Measurements from ENCODE around the gene SRRM1.
"Not testable (repeated sequence)": the region's sequence is repeated elsewhere in the genome, so short reads cannot be mapped to it uniquely, and the experiment has no call there.

The SRRM1 gene

GRCh38 chr1:24722073-24723035, 79.3 kb downstream of the SRRM1 start:
- not testable (repeated sequence) for DNase-seq

All from T-helper 2 cell (primary cell).